HG02973 (cell line): ENCODE measurements around the gene UNC5B.

Source experiments
- ATAC-seq: cut with Tn5 transposase; IDR thresholded peaks from one replicate; pipeline ENCODE4 v1.9.1; 2021; ENCODE audit warnings: moderate library complexity; ENCODE audit not compliant: unreplicated experiment

The UNC5B gene

DNA sequence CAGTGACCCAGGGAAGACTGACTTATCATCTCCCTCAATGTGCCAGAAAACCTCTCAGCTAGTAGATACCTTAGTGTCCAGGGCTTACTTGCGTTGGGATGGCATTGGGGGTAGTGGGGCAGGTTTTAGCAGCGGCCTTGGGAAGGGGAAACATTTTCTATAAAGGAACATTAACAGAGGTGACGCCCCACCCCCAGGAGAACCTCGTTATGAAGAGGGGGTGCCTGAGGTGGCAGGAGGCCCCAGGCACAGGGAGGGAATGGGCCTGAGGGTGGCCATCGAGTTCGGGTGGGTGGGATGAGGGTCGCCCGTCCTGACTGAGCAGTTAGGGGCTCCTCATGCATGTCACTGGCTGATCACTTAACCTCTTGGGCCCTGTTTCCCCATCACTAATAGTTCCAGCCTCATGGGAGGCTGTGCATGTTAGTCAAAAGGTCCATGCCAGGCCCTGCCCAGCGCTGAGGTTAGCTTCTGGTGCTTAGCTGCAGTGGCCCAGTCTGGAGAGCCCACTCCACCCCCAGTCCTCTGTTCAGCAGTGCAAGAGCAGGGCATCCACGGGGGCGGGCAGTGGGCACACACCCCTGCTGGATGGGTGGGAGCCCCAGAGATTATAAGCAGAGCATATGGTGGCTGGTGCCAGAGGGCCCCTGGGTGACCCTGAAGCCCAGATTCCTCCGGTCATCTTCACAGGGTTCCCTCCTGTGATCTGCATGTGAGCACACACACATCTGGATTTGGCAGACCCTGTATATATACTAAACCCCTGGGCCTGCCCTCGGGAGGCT, 27.0 kb downstream of the UNC5B start:
- ATAC-seq = no peak

DNA sequence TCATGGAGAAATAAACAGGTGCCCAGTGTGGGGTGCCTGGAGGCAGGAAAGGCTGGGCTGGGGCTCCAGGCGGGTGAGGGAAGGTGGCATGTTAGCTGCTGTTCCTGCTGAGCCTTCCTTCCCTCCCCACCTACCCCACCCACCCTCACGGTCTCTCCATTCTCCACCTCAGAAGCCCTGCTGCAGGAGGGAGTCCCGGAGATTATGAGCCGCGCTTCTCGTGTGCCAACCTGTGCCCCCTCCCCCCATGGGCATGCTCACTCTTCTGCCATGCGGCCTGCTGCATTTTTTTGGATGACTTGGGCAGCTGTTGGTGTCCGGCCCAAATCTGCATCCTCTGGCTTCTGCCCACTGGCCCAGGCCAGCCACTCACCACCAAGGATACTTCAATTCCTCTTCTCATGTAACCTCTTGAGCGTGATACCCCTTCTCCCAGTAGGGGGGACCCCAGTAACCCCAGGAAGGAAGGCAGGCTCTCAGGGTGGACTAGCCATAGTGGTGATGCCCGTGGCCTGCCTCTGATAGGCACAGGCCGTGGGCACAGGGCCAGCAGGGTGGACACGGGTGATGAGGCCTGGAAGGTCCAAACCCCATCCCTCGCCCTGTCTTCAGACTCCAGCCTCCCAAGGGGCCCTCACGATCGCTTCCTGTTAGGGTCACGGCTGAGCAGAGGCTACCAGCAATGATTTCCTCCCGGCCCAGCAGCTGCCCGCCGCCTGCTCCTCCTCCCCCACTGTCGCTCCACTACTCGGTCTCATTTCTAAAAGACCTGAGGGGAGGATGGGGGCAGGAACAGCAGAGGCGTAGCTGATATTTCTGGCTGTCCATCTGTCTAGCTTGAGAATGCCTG, 27.8 kb downstream of the UNC5B start:
- no peak for ATAC-seq

DNA sequence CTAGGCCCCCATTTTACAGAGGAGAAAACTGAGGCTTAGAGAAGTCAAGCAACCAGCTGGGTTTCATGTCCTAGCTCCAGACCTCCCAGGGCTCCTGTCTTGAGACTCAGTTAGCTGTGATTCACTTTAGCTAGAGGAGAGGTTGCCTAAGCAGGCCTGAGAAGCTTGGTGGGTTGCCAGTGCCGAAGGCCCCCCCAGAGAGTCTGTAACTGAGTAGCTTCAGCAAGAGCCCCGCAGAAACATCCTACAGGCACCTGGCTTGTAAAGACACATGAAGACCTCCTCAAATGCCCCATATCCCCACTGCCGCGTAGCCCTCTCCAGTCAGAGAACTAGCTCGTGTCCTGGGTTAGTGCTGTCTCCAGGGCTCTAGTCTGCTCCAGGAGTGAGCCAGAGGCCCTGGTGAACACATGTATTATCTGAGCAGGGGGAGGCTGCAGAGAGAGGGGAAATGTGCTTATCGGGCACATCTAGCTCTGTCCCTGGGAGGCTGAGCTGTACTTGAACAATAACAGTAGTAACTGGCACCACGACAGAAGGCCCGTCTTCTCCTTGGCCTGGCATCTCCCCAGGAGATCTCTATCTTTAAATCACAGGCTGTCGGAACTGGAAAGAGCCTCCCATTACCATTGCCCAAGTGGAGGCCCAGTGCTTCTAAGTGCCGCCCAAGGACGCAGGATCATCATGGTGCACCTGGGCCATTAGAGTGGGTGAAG, 28.9 kb downstream of the UNC5B start:
- no peak for ATAC-seq

DNA sequence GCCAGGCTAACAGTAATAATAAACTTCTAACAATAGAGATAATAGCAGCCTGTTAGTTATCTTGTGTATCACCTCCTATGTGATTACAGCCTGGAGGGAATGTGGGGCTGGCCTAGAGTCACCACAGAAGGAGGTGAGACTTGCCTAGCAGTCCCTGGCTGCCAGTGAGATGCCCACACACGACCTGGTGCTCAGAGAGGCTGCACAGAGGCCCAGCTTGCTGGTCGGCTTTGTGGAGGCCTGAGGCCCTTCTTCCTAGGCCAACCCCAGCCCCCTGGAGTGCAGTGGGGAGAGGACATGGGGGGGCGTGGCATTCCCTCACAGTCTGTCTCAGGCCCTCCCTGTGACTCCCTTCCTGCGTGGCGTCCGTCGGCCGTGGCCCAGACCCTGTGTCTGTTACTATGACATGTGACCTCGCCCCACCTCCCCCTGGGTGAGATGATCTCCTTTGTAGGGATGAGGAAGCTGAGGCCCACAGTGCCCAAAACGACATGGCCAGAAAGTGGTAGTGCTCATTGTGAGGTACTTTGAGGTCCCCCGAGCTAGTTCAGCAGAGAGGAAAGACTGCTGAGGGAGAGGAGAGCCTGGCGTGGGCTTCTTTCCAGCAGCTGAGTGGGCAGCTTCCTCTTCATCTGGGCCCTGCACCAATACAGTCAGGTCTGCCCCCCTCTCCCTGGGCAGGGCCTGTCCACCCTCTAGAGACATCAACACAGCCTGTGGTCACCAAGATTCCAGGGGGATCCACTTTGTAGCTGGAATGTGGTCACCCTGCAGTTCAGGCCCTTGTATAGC, 29.7 kb downstream of the UNC5B start:
- no peak for ATAC-seq

DNA sequence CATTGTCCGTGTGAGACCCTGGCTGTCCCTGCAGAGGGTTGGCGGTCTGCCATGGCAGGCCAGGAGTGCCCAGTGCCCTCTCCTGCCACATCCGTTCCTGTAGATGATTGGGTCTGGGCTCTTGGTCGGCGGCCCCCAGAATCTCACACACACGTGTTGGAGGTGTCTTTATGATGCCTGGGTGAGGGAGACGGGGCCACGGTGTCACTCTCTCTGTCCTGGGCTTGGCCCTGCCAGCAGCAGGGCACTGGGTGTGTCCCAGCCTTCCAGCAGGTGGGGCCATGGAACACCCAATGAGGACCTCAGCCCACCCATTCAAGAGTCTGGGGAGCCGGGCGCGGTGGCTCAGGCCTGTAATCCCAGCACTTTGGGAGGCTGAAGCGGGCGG, 30.2 kb downstream of the UNC5B start:
- ATAC-seq = no peak

DNA sequence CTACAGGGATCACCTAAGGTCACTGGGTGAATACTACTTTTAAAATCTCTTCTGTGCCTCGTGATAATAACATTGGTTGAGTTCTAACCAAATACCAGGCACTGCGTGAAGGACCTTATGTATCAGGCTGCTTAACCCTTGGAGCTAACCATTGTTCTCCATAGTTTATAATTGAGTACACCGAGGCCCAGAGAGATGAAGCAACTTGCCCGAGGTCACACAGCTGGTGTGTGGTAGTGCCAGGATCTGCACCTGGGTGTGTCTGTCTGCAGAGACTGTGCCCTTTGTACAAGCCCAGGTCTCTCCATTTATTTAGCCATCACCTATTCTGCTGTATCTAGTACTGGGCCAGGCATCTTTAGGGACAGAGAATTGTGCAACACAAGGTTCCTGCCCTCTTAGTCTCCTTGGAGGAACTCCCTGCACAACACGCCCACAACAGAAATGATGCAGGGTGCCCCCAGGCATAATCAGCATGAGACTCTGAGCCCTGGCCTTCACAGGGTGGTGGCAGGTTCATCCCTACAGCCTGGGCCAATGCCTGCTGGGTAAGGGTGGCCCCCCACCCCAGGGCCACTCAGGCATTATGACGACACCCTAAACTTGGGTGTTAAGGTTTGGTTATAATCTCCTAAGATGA, 31.5 kb downstream of the UNC5B start:
- no peak for ATAC-seq

DNA sequence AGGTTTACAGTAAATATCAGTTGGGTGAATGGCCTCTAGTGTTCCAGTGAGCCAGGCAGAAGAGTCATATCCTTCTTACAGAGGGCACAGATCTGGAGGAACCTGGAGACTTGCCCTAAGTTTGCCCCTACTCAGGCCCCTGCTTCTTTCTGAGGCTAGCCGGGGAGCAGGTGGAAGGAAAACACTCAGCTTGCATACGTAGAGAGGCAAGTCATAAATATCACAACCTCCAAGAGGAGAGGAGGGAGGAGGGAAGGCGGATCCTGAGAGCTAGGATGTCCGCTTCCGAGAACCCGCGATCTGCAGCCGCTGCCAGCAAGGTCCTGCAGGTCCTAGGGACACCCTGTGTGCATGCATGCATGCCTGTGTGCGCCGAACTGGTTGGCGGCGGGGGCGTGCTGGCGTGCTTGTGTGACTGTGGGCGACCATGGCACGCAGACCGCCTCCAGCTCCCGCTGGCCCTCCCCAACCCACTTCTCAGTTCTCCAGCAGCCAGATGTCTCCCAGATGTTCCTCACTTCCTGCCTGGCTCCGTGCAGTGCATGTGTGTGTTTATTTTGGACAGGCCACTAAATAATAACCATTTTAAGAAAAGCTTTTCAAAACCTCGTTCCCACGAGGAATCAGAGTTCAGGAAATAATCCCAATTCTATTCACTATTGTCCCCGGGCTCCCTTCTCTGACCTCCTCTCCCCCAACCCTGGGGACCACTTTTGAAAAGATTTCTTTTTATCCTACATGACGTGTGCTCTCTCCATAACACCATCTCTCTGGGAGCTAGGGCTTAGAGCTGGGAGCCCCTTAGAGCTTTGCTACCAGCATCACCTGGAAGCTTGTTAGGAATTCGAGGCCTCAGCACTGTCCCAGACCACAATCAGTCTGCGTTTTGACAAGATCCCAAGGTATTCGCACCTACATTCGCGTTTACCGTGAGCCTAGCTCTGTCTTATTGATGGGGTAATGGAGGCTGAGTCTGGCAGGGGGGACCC, 32.4 kb downstream of the UNC5B start:
- ATAC-seq = no peak

DNA sequence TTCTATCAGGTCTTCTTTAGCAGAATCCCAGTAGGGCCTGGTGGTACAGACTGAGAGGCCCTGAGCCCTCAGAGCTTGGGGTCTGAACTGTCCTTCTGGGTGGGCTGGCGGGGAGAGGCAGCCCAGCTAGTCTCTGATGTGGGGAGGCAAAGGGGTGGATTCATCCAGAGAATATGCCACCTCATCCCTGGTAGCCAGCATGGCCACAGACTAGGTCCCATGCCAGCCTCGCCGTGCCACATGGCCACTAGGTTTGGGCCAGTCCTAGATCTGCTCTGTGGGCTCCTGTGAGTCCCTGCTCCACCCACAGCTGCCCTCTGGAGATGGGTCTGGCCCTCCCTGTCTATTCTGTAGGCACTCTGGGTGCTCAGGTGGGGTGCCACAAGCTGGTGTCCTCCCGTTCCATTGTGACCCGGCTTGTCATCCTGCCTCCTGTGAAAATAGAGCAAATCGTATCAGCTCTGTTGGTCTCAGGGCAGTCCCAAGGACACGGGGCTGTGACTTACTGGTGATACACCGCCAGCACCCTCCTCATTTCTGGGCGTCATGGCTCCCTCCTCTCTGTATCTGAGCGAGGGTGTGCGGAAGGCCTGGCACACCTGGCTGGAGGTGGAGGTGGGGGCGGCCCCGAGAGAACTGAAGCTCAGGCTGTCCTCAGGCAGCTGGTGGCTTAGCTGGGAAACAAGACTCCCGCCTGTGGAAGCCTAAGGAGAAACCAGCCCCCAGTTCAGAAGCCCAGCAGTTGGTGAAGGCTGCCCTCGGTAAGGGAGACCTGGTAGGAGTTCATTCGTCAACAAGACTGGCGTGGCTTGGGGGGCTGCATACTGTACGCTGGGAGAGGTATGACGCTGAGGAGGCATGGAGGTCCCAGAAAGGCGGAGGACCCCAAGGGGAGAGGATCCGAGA, 33.3 kb downstream of the UNC5B start:
- no peak for ATAC-seq

DNA sequence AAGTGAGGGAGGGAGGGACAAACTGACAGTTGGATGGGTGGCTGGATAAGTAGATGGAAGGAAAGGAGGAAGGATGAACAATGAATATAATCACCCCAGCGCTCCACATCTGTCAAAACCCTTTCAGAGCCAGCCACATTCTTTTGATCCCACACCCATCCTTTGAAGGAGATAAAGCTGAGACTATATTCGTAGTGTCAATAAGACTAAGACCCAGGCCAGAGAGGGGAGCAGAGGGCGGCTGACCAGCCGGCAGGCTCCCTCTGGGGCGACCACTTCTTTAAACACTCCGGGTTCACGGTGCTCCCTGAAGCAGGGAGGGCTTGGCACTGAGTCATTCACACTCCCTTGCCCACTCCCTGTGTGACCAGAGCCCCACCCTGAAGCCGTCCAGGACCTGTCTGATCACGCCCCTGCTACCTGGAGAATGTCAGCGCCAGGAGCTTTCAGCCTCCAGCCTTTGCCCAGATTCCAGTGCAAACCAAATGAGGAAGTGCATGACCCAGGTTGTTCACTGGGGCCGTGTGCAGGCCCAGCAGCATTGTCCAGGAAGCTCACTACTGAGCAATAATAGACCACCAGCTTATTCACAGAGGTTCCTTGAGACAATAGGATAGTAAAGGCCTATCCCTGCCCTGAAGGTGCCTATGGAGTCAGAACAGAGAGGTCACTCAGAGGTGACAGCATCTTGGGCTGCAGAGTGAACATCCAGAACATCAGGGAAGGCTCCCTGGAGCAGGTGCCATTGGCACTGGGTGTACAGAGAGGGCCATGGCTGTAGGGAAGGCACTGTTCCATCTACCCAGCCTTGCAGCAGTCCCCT, 34.4 kb downstream of the UNC5B start:
- ATAC-seq = no peak

DNA sequence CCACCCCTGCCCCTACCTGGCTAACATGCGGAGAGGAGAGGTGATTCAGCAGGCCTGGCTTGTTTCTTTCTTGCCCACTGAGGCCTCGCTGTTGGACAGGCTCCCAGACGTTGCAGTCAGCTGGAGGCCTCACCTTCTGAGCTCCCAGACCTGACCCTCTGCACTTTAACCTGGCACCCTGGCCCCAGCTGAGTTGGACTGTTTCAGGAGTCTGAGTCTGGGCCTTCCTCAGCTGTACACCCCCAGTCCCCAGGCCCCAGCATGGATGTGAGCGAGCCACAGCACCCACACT, 35.0 kb downstream of the UNC5B start:
- ATAC-seq = no peak

DNA sequence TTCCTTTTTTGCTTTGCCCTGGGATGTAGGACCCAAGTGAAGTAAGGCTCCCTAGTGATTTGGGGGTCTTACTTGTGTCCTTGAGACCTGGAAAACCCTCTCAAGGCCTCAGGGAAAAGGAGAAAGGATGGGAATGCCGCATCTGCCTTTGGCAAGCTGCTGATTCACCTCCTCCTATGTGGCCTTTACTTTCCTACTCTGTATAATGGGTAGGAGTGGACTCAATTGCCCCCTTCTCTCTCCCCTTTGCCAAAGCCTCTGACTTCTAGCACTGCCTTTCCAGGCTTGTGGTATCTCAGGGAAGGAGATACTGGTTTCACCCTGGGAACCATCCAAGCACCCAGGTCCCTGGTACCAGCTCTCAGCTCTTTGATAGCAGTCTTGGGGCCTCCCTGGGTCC, 35.4 kb downstream of the UNC5B start:
- ATAC-seq = no peak

DNA sequence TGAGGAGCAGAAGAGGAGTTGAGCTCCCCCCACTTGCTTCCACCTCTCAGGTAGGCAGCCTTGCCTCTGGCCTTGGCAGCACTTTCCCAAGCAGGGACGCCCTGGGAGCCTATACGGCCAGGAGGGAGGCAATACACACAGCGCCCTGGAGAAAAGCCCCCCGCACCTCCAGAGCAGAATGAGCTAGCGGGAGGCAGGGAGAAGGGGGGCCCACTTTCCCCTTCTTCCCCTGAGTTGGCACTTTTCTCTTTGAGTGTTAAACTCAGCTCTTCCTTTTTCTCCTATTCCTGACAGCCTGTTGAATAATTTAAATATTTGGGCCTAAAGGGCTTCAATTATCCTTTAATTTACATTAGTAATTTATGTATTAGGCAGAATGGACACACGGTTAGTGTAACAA, 35.8 kb downstream of the UNC5B start:
- no peak for ATAC-seq

DNA sequence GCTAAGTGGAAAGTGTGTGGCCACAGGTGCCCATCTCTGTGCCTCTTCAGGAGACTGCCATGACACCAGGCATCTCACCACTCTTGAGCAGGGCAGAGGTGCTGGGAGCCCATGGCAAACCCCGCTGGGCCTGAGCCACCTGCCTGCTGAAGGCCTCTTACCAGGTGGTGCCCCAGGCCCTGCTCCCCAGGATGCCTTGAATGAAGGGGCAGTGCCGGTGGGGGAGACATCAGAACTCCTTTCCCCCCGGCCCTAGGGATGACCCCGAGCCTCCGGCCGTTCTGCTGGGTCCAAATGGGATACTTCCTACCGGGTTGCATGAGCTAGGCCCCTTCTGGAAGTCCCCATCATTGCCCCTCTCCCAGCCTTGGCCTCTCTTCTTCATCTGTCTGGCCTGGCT, 37.6 kb downstream of the UNC5B start:
- no peak for ATAC-seq

DNA sequence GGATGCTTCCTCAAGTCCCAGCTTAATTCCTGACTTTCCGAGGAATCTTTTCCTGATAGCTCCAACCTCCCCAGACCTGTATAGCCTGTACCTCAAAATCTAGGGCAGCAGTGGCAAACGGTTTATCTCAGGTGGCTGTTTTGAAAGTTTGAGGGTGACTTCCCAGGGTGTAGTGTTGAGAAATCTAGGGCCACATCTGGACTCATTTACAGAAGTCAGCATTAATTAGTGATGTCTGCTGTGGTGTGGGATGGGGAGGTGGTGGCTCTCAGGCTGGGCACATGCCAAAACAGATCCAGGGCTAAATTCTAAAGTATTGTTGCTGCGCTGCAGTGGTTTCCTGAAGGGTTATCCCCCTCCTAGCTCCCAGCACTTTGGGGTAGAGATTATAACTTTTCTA, 38.0 kb downstream of the UNC5B start:
- ATAC-seq = no peak

DNA sequence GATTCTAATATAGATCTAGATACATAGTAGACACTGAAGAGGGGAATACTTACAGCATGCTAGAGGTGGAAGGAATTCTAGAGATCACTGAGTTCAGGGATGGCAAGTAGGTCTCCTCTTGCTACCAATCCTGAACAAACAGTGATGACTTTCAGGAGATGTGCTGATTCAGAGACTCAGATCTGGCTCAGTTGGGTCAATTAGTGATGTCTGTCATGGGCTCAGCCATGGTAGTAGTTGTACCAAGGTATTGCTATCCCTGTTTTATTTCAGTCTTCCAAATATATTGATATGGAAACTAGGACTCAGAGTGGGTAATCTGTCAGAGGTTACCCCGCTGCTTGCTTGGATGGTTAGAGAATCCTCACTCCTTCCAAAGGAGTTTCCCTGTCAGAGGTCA, 38.5 kb downstream of the UNC5B start:
- no peak for ATAC-seq

DNA sequence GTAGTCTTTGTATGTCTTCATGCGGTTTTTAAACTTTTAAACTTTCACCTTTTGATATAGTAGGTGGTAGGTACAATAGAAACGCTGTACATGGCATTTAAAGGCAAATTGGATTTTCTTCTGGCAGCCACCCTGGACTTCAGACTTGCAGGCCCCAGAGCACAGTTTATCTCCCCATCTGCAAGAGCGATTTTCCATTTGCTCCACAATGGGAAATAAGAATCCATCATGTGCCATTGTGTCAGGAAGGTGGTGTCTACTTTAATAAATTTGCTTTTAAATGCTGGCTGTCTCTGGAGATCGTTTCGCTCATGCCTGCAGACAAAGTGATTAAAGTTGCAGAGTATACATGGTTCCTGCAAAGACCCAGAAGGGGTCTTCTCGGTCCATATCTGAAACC, 38.9 kb downstream of the UNC5B start:
- no peak for ATAC-seq

DNA sequence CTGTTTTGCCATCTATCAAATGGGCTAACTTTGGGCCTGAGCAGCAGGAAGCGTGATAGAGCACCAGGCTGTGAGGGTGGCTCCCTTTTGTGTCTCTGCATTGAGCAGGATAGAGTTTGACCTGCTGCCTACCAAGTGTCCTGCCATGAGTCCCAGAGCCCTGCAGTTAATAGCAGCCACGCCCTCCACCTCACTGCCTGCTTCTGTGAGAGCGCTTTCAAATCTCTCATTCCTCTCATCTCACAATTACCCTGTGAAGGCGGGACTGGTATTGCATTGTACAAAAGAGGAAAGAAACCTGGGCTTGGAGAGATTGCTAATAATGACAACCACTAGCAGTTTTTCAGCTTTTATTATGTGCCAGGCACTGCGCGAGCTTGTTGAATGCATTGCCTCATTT, 39.9 kb downstream of the UNC5B start:
- ATAC-seq = no peak
